GM10248 (cell line): ENCODE results near the gene RFXANK.

Experiments used
- CTCF ChIA-PET: fragments of 300-600 bp; sonication (Branson Sonifier 250); formaldehyde crosslinking; extraction: SDS; loops from one replicate; lab custom pipeline; 2021; ENCODE audit warnings: antibody characterized with exemption; lab: Yijun Ruan, JAX
- POLR2A ChIA-PET: fragments of 350-650 bp; sonication (Branson Sonifier 250); formaldehyde crosslinking; extraction: SDS; loops from one replicate; lab custom pipeline; 2020; ENCODE audit warnings: antibody characterized with exemption; lab: Yijun Ruan, JAX
- DNase-seq: peaks from one replicate; pipeline ENCODE4 v3.0.0; 2012; ENCODE audit errors: extremely low spot score
- CTCF ChIP-seq: IDR thresholded peaks from 2 replicates; pipeline ENCODE4 v1.5.1; 2012; ENCODE audit warnings: mild to moderate bottlenecking, low read depth; ENCODE audit errors: extremely low read depth, missing control alignments, control extremely low read depth

The RFXANK gene

DNA sequence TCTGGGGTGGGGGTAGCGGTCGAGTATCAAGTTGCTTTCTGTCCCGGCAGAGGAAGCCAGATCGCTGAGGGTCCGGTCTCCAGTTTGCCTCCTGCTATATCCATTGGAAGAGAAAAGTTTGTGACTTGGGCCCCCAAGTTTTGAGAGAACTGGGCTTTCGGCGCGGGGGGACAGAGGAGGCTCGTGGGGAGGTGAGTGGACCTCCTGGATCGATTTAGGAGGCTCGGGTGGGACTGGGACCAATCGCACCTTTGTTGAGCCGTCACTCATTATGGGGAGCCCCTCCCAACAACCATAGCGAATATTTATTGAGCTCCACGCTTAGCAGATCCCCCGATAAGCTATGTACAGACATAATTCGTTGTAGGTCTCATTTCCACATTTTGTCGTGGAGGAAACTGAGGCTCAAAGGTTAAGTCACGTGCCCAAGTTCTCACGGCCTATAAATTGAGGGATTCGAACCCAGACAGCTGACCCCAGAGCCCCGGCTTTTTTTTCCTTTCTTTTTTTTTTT is 909 bp downstream of the RFXANK start:
- ChIA-PET POLR2A (interaction anchor here (0.6 kb wide), 2 partner anchors 431 to 496 kb away, joined by 3 read pairs; no protein-coding TSS in a partner anchor), CTCF (interaction anchor here (1.7 to 1.8 kb wide), 2 partner anchors 9 to 18 kb away, joined by 9 to 16 read pairs; partner anchors contain the start of gene NR2C2AP)
- no peak for TF ChIP-seq CTCF
- peak; percentile 44 for DNase-seq

GRCh38 chr19:19193926-19194325 is 1.9 kb downstream of the RFXANK start:
- DNase-seq, result no peak
- TF ChIP-seq CTCF, result no peak
- ChIA-PET POLR2A (no interaction called here), CTCF (interaction anchor here (1.2 to 1.8 kb wide), 3 partner anchors 8 to 31 kb away, joined by 3 to 16 read pairs (median 9); partner anchors contain the start of gene NR2C2AP)

DNA sequence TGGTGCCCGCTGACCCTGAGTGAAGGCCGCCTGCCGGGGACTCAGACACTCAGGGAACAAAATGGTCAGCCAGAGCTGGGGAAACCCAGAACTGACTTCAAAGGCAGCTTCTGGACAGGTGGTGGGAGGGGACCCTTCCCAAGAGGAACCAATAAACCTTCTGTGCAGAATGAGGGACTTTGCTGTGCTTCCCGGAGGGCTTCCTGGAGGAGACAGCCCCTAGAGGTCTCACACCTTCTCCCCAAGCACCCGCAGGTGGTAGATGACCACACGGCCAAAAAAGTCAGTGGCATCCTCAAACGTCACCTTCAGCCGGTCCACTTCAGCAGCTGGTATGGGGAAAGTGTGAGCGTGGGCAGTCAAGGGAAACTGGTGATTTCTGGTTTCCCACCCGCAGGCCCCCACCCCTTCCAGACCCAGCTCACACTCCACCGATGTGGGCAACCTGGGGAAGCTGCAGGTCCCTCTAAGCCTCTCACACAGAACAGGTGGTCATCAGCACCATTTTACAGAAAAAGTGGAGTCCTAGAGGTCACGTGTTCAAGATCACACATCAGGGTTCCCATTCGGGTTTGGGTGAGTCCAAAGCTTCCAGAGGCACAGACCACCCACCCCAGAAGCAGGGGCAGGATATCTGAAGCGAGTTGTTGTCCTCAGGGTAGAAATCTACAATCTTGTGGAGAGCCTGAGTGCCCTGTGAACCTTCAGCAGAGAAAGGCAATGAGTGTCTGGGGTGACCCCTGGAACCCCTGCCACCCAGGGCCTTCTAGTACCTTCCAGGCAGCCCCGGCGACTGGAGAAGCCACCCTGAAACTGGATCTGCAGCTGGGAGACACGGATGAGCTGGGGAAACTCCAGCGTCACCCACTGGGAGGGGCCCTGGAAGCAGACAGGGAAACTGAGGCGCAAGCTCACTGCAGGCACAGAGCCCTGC is 9.9 kb downstream of the RFXANK start:
- no peak for DNase-seq
- ChIA-PET CTCF (interaction anchor here (0.7 to 3.2 kb wide), 8 partner anchors 9 to 61 kb away, joined by 3 to 16 read pairs (median 3); no protein-coding TSS in a partner anchor), POLR2A (interaction anchor here (1.0 to 1.1 kb wide), 2 partner anchors 12 to 27 kb away, joined by 3 to 6 read pairs; no protein-coding TSS in a partner anchor)
- no peak for TF ChIP-seq CTCF

DNA sequence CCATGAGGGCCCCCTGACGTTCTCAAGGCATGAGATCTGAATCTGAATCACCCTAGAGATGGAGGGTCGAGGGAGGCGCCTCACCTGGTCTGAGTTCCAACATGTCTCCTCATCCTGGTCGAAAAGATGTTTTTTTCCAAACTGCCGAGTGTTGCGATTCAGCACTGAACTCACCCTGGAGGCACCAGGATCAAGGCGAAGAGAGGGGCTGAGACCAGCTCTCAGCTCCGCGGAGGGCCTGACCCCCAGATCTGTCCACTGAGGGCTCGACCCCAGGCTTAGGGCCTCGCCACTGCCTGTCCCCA is 10.6 kb downstream of the RFXANK start:
- ChIA-PET CTCF (interaction anchor here (0.7 to 3.2 kb wide), 5 partner anchors 9 to 56 kb away, joined by 3 to 16 read pairs (median 3); no protein-coding TSS in a partner anchor), POLR2A (interaction anchor here (1.1 kb wide), 1 partner anchor 28 kb away, joined by 6 read pairs; no protein-coding TSS in a partner anchor)
- no peak for TF ChIP-seq CTCF
- DNase-seq, result no peak

DNA sequence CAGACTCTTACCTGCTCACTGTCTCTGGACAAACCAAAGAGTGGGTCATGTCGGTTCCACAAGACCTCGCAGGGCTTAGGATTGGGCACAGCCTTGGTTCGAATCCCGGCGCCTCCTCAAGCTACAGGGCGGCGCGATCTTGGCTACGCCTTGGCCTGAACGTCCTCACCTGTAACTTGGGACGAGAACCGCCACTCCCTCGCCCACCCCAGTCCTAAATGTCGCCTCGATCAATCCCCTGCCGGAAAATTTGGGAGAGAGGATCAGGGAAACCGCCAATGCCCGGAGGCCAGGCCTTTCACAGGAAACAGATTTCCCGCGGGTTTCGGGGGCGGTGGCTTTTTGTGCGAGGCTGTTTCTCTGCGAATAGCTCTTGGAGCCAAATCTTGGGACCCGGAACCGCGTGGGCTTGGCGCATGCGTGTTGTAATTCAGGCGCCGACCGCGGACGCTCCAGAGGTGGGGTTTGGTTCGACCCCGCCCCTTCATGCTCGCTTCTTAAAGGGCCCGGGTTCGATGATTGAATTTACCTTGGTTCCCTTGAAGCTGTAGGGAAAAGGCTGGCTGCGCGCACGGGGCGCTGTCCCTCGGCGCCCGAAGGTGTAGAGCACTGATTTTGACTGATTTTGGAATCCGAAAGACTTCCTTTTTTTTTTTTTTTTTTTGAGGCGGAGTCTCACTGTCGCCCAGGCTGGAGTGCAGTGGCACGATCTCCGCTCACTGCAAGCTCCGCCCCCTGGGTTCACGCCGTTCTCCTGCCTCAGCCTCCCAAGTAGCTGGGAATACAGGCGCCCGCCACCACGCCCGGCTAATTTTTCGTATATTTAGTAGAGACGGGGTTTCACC is 11.2 kb downstream of the RFXANK start, which contains the start of gene NR2C2AP:
Gene NR2C2AP, minus strand, starts transcription at position 403 of the 845 bp plus-strand sequence. Its CDS starts 354 bp downstream, at position 49.
- CTCF ChIA-PET, result interaction anchor here (0.7 to 3.2 kb wide), 5 partner anchors 10 to 56 kb away, joined by 3 to 16 read pairs (median 3); no protein-coding TSS in a partner anchor
- DNase-seq, result peak; percentile 98
- TF ChIP-seq CTCF, result no peak
- POLR2A ChIA-PET, result interaction anchor here (1.1 kb wide), 1 partner anchor 28 kb away, joined by 6 read pairs; no protein-coding TSS in a partner anchor

- DNase-seq, result no peak
- POLR2A ChIA-PET, result no interaction called here
- CTCF ChIA-PET, result no interaction called here
- no peak for TF ChIP-seq CTCF
Measured at GRCh38 chr19:19204181-19204580, 12.1 kb downstream of the RFXANK start.
